Measurements from ENCODE around the gene DNAJC16. TPM values are rescaled to one million over a fixed set of nuclear protein-coding genes. Genes with fewer than 3 reads are reported as not detected.
"Not testable (repeated sequence)": the region's sequence is repeated elsewhere in the genome, so short reads cannot be mapped to it uniquely, and the experiment has no call there.

The DNAJC16 gene
- 19.8 TPM for total RNA-seq

- peak; percentile 78 for ATAC-seq
- DNase-seq (ENCODE audit: low spot score): peak; percentile 100
- intact Hi-C loops (cut with DNase I): no loop called here
Observed at GRCh38 chr1:15526490-15527339, at the start of gene DNAJC16. DNAJC16 (plus strand) TSS chr1:15526848; CDS start chr1:15529106, 2,258 bp downstream.

- intact Hi-C loops (cut with DNase I): no loop called here
- ATAC-seq (no peak), DNase-seq (ENCODE audit: low spot score) (no peak)
Observed at GRCh38 chr1:15476927-15477326, 49.7 kb upstream of the DNAJC16 start.

- intact Hi-C loops (cut with DNase I): no loop called here
- ATAC-seq: no peak
Observed at GRCh38 chr1:15477646-15478212, 48.9 kb upstream of the DNAJC16 start.

GRCh38 chr1:15479654-15480347 lies 46.8 kb upstream of the DNAJC16 start:
- DNase-seq (ENCODE audit: low spot score) (no peak), ATAC-seq (no peak)
- intact Hi-C loops (cut with DNase I): no loop called here

More at GRCh38 chr1:15477646-15478212, 48.9 kb upstream of the DNAJC16 start:
- no peak for DNase-seq (ENCODE audit: low spot score)

- intact Hi-C loops (cut with DNase I); DNase-seq (ENCODE audit: low spot score); ATAC-seq: not testable (repeated sequence)
Observed at GRCh38 chr1:15482455-15482854, 44.2 kb upstream of the DNAJC16 start.

- ATAC-seq; intact Hi-C loops (cut with DNase I): not testable (repeated sequence)
Observed at GRCh38 chr1:15482983-15483543, 43.6 kb upstream of the DNAJC16 start.

GRCh38 chr1:15483971-15484370 lies 42.7 kb upstream of the DNAJC16 start:
- intact Hi-C loops (cut with DNase I): no loop called here
- ATAC-seq (no peak), DNase-seq (ENCODE audit: low spot score) (no peak)

More at GRCh38 chr1:15482983-15483543, 43.6 kb upstream of the DNAJC16 start:
- DNase-seq (ENCODE audit: low spot score): not testable (repeated sequence)

GRCh38 chr1:15484443-15484842 lies 42.2 kb upstream of the DNAJC16 start:
- intact Hi-C loops (cut with DNase I); ATAC-seq; DNase-seq (ENCODE audit: low spot score): not testable (repeated sequence)

- no peak for DNase-seq (ENCODE audit: low spot score)
- intact Hi-C loops (cut with DNase I): no loop called here
- no peak for ATAC-seq
Observed at GRCh38 chr1:15485636-15486035, 41.0 kb upstream of the DNAJC16 start.

- DNase-seq (ENCODE audit: low spot score); ATAC-seq; intact Hi-C loops (cut with DNase I): not testable (repeated sequence)
Observed at GRCh38 chr1:15486844-15487610, 39.6 kb upstream of the DNAJC16 start.

- ATAC-seq (no peak), DNase-seq (ENCODE audit: low spot score) (no peak)
- intact Hi-C loops (cut with DNase I): no loop called here
Observed at GRCh38 chr1:15488371-15488770, 38.3 kb upstream of the DNAJC16 start.

- intact Hi-C loops (cut with DNase I): no loop called here
- no peak for DNase-seq (ENCODE audit: low spot score)
- ATAC-seq: no peak
Observed at GRCh38 chr1:15489052-15489736, 37.5 kb upstream of the DNAJC16 start.

GRCh38 chr1:15491010-15491409 lies 35.6 kb upstream of the DNAJC16 start:
- ATAC-seq; DNase-seq (ENCODE audit: low spot score); intact Hi-C loops (cut with DNase I): not testable (repeated sequence)

GRCh38 chr1:15492596-15492995 lies 34.1 kb upstream of the DNAJC16 start:
- ATAC-seq: peak; percentile 20

GRCh38 chr1:15493869-15494390 lies 32.7 kb upstream of the DNAJC16 start:
- ATAC-seq: no peak
- DNase-seq (ENCODE audit: low spot score): no peak
- intact Hi-C loops (cut with DNase I): no loop called here

More at GRCh38 chr1:15492596-15492995, 34.1 kb upstream of the DNAJC16 start:
- intact Hi-C loops (cut with DNase I): no loop called here
- DNase-seq (ENCODE audit: low spot score): no peak

GRCh38 chr1:15500184-15501178 lies 26.2 kb upstream of the DNAJC16 start:
- DNase-seq (ENCODE audit: low spot score): no peak
- intact Hi-C loops (cut with DNase I): no loop called here
- no peak for ATAC-seq
